Neural progenitor cell (in vitro differentiated cells): ENCODE data around the gene SNAPC2.

Experiments used
- EZH2phosphoT487 ChIP-seq: fragments of 200-600 bp; sonication (generic); IDR thresholded peaks from 2 replicates; pipeline ENCODE4 v1.6.1; 2017; ENCODE audit warnings: antibody characterized with exemption
- TF ChIP-seq, protein P1 (sequence below): fragments of 200-600 bp; sonication (generic); IDR thresholded peaks from 2 replicates; pipeline ENCODE4 v1.5.1; 2017; ENCODE audit warnings: antibody characterized with exemption, mild to moderate bottlenecking

DNA sequence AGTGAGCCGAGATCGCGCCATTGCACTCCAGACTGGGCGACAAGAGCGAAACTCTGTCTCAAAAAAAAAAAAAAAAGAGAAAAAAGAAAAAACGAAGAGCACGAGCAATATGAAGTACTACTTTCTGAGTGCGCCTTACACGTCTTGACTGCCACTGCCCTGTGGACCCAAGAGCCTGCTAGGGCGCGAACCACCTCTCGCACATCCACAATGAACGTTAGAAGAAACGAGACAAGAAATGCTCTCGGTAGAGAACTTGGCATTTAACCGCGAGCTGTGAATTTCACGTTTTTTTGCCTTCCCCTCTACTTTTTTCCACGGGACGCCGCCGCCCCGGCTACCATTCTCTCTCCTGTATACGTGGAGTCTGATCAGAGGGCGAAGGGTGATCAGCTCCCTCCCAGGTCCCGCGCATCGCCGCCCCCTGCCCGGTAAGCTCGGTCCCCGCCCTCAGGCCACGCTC lies 22.9 kb downstream of the SNAPC2 start:
- TF ChIP-seq, protein P1, sequence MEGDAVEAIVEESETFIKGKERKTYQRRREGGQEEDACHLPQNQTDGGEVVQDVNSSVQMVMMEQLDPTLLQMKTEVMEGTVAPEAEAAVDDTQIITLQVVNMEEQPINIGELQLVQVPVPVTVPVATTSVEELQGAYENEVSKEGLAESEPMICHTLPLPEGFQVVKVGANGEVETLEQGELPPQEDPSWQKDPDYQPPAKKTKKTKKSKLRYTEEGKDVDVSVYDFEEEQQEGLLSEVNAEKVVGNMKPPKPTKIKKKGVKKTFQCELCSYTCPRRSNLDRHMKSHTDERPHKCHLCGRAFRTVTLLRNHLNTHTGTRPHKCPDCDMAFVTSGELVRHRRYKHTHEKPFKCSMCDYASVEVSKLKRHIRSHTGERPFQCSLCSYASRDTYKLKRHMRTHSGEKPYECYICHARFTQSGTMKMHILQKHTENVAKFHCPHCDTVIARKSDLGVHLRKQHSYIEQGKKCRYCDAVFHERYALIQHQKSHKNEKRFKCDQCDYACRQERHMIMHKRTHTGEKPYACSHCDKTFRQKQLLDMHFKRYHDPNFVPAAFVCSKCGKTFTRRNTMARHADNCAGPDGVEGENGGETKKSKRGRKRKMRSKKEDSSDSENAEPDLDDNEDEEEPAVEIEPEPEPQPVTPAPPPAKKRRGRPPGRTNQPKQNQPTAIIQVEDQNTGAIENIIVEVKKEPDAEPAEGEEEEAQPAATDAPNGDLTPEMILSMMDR, result no peak
- TF ChIP-seq EZH2phosphoT487, result no peak
